ENCODE results near the gene VPS4B.

- no peak for TF ChIP-seq EZH2phosphoT487 (IDR thresholded peaks at IDR 0.05; ENCODE audit: borderline replicate concordance, low read length)
- TF ChIP-seq CTCF (conservative IDR thresholded peaks at IDR 0.05; ENCODE audit: low read depth, low read length): no peak
- TF ChIP-seq EZH2 (IDR thresholded peaks at IDR 0.05; ENCODE audit: low read length, unreplicated experiment): no peak
These were observed 27.1 kb upstream of the VPS4B start for GRCh38 chr18:63449426-63449825.

All from PC-3 (cell line).